Dermis blood vessel endothelial cell (primary cell): ENCODE measurements around the gene ZP1. TPM values are rescaled to one million over a fixed set of nuclear protein-coding genes. Genes with fewer than 3 reads are reported as not detected.

Source experiments
- DNase-seq: peaks from one replicate; pipeline ENCODE4 v3.0.0; 2010
- total RNA-seq: library from RNA; depleted of rRNA; stranded (reverse); fragments of >200 nt; gene quantifications from 2 replicates; pipeline ENCODE4 v1.2.3, GENCODE V29; 2014

ZP1 gene
- total RNA-seq, 1 donor from 2014 or later: not detected

GRCh38 chr11:60910281-60910687 lies 42.9 kb downstream of the ZP1 start:
- DNase-seq: no peak

GRCh38 chr11:60910711-60911380 lies 43.5 kb downstream of the ZP1 start:
- peak; percentile 40 for DNase-seq

GRCh38 chr11:60912223-60912850 lies 45.0 kb downstream of the ZP1 start:
- DNase-seq: no peak

GRCh38 chr11:60912851-60913528 lies 45.6 kb downstream of the ZP1 start:
- DNase-seq: peak; percentile 60

- peak; percentile 97 for DNase-seq
These were observed 46.7 kb downstream of the ZP1 start, which contains the start of gene TMEM109 for GRCh38 chr11:60913793-60914632. Gene TMEM109 (plus strand): TSS chr11:60914158. CDS start chr11:60919694, 5,536 bp downstream.

GRCh38 chr11:60914633-60915247 lies 47.4 kb downstream of the ZP1 start:
- peak; percentile 54 for DNase-seq

GRCh38 chr11:60915248-60915914 lies 48.0 kb downstream of the ZP1 start:
- peak; percentile 70 for DNase-seq

- DNase-seq: no peak
These were observed 49.4 kb downstream of the ZP1 start for GRCh38 chr11:60916669-60917206.

- no peak for DNase-seq
These were observed 49.9 kb downstream of the ZP1 start for GRCh38 chr11:60917267-60917666.

GRCh38 chr11:60918251-60918938 lies 51.1 kb downstream of the ZP1 start:
- no peak for DNase-seq

GRCh38 chr11:60918939-60919265 lies 51.6 kb downstream of the ZP1 start:
- DNase-seq: peak; percentile 40

GRCh38 chr11:60919320-60919719 lies 52.0 kb downstream of the ZP1 start:
- DNase-seq: peak; percentile 33

GRCh38 chr11:60919956-60920355 lies 52.6 kb downstream of the ZP1 start:
- peak; percentile 33 for DNase-seq

GRCh38 chr11:60921259-60921658 lies 53.9 kb downstream of the ZP1 start:
- no peak for DNase-seq

GRCh38 chr11:60921777-60922335 lies 54.5 kb downstream of the ZP1 start:
- no peak for DNase-seq

GRCh38 chr11:60922906-60923305 lies 55.6 kb downstream of the ZP1 start:
- no peak for DNase-seq

GRCh38 chr11:60923326-60923725 lies 56.0 kb downstream of the ZP1 start:
- DNase-seq: no peak

GRCh38 chr11:60923800-60924109 lies 56.4 kb downstream of the ZP1 start:
- DNase-seq: no peak

GRCh38 chr11:60924110-60924905 lies 57.0 kb downstream of the ZP1 start, which contains the start of gene TMEM132A:
Gene TMEM132A (plus strand): TSS chr11:60924460. CDS start chr11:60924634, 174 bp downstream.
- DNase-seq: peak; percentile 82
